ENCODE measurements around the gene KCNH8.

DNA sequence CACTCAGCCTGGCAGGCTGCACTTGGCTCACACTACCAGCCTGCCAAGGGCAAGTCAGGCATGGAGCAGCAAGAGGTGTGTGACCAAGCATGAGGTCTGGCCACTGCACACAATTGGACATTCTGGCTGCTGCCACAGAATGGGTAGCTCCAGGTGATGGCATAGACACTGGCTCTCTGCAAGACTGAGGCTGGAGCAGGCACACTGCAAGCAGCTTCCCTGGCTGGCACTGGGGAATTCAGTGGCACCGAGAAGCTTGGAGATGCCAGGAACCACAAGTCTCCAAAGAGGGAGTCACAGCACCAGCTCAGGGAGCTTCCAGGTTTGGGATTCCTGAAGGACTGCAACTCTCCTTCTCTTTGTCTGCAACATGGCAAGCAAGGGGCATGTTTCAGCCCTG is 42.0 kb upstream of the KCNH8 start:
- TF ChIP-seq POLR2A (IDR thresholded peaks at IDR 0.05; ENCODE audit: low read depth, low read length) (no peak), TAF1 (IDR thresholded peaks at IDR 0.05; ENCODE audit: low read depth, low read length) (no peak), POLR2AphosphoS5 (IDR thresholded peaks at IDR 0.05; ENCODE audit: low read depth, low read length) (no peak), POU2F2 (IDR thresholded peaks at IDR 0.05; ENCODE audit: low read depth, low read length) (no peak), SPI1 (IDR thresholded peaks at IDR 0.05; ENCODE audit: low read depth, low read length) (no peak)
